Endothelial cell of umbilical vein (primary cell): ENCODE results near the gene DYNLT5. TPM values are rescaled to one million over a fixed set of nuclear protein-coding genes. Genes with fewer than 3 reads are reported as not detected.

ENCODE experiments used
- BruUV-seq: library from RNA; stranded (reverse); fragments of 400-500 nt; replicated peaks from 2 replicates; lab custom pipeline; 2021; lab: Mats Ljungman, UMichigan
- CTCF ChIA-PET: fragments of 300-600, 350-600 bp; sonication (Branson Sonifier 250); formaldehyde crosslinking; loops from one replicate; lab custom pipeline; 2021; ENCODE audit warnings: antibody characterized with exemption, inconsistent platforms; lab: Charles Lee
- POLR2A ChIA-PET: fragments of 300-600, 350-600 bp; sonication (Branson Sonifier 250); formaldehyde crosslinking; loops from one replicate; lab custom pipeline; 2021; ENCODE audit warnings: antibody characterized with exemption, inconsistent platforms; lab: Charles Lee
- DNase-seq: peaks from one replicate; pipeline ENCODE4 v3.0.0-alpha.2; 2011; ENCODE audit warnings: low read depth, low spot score
- FAIRE-seq: peaks from 2 replicates; lab custom pipeline; 2011; peaks lifted over from hg19 to GRCh38; lab: Jason Lieb, UNC
- H2AFZ ChIP-seq: 2 replicates; pipeline ENCODE4 v1.6.0; 2012; ENCODE audit warnings: low read depth, low read length, control low read depth, inconsistent platforms
- H3K27ac ChIP-seq: 2 replicates; pipeline ENCODE4 v1.5.1; 2011; ENCODE audit warnings: low read depth, mild to moderate bottlenecking, control low read depth, low read length, moderate library complexity; ENCODE audit not compliant: insufficient read depth
- H3K27me3 ChIP-seq, 2 experiments: 2 replicates each; pipeline versions ENCODE4 v1.6.0 to v1.6.1; 2011; ENCODE audit warnings: low read length in 2 of 2, mixed read lengths in 1 of 2; ENCODE audit not compliant: control insufficient read depth in 2 of 2, insufficient read depth in 2 of 2
- H3K36me3 ChIP-seq, 2 experiments: 2 replicates in 1 of 2; 3 replicates in 1 of 2; pipeline ENCODE4 v1.5.1; 2011; ENCODE audit warnings: low read length in 2 of 2, mild to moderate bottlenecking in 1 of 2, moderate library complexity in 1 of 2; ENCODE audit not compliant: control insufficient read depth in 2 of 2, insufficient read depth in 2 of 2; ENCODE audit errors: extremely low read depth in 1 of 2
- H3K4me1 ChIP-seq: 3 replicates; pipeline ENCODE4 v1.5.1; 2011; ENCODE audit warnings: mild to moderate bottlenecking, low read length; ENCODE audit not compliant: control insufficient read depth, insufficient read depth; ENCODE audit errors: extremely low read depth
- H3K4me2 ChIP-seq: 2 replicates; pipeline ENCODE4 v1.6.1; 2011; ENCODE audit warnings: low read length, control low read depth, mixed read lengths; ENCODE audit not compliant: insufficient read depth
- H3K4me3 ChIP-seq, 3 experiments: fragments of 200-600 bp in 1 of 3; sonication (generic), shearing (Covaris generic) in 1 of 3; replicated peaks in 1 of 3; 2 replicates each; pipeline ENCODE4 v1.5.1; 2011 to 2016; ENCODE audit warnings: control low read depth in 3 of 3, low read length in 3 of 3, mild to moderate bottlenecking in 2 of 3, inconsistent platforms in 1 of 3, low read depth in 1 of 3, moderate library complexity in 1 of 3; ENCODE audit not compliant: insufficient read depth in 1 of 3
- H3K79me2 ChIP-seq: 2 replicates; pipeline ENCODE4 v1.6.0; 2012; ENCODE audit warnings: low read length, inconsistent platforms; ENCODE audit not compliant: control insufficient read depth, insufficient read depth
- H3K9ac ChIP-seq: replicated peaks from 2 replicates; pipeline ENCODE3; 2011; ENCODE audit warnings: low read length, control low read depth; ENCODE audit not compliant: insufficient read depth; ENCODE audit errors: extremely low read depth
- H3K9me1 ChIP-seq: replicated peaks from 3 replicates; pipeline ENCODE4 v1.6.0; 2011; ENCODE audit warnings: mild to moderate bottlenecking, low read length; ENCODE audit not compliant: control insufficient read depth, insufficient read depth; ENCODE audit errors: extremely low read depth
- H3K9me3 ChIP-seq: replicated peaks from 2 replicates; pipeline ENCODE4 v1.5.1; 2012; ENCODE audit warnings: low read length, inconsistent platforms; ENCODE audit not compliant: control insufficient read depth, insufficient read depth
- H4K20me1 ChIP-seq: replicated peaks from 2 replicates; pipeline ENCODE3; 2011; ENCODE audit warnings: mild to moderate bottlenecking, low read length; ENCODE audit not compliant: control insufficient read depth, insufficient read depth; ENCODE audit errors: extremely low read depth
- CTCF ChIP-seq, 2 donors: IDR thresholded peaks; 1 replicate in 1 of 2; 2 replicates in 1 of 2; pipeline ENCODE4 v1.5.1; 2011; ENCODE audit warnings: low read length in 2 of 2, mild to moderate bottlenecking in 2 of 2, moderate library complexity in 2 of 2, control low read depth in 1 of 2, inconsistent platforms in 1 of 2, low read depth in 1 of 2; ENCODE audit not compliant: insufficient read depth in 1 of 2; ENCODE audit errors: extremely low read depth in 1 of 2
- EZH2 ChIP-seq: IDR thresholded peaks from 2 replicates; pipeline ENCODE4 v1.6.1; 2012; ENCODE audit warnings: borderline replicate concordance, low read depth, mild to moderate bottlenecking, moderate library complexity, low read length, inconsistent platforms; ENCODE audit not compliant: severe bottlenecking
- FOS ChIP-seq: IDR thresholded peaks from 2 replicates; pipeline ENCODE4 v1.6.1; 2011; ENCODE audit warnings: mild to moderate bottlenecking, low read length, moderate library complexity, borderline replicate concordance; ENCODE audit not compliant: insufficient read depth
- GATA2 ChIP-seq: IDR thresholded peaks from 2 replicates; pipeline ENCODE4 v1.7.0; 2011; ENCODE audit warnings: low read depth, mild to moderate bottlenecking, moderate library complexity, mixed read lengths, low read length; ENCODE audit not compliant: insufficient read length, insufficient read depth
- JUN ChIP-seq: IDR thresholded peaks from 2 replicates; pipeline ENCODE4 v1.6.1; 2011; ENCODE audit warnings: borderline replicate concordance, low read depth; ENCODE audit not compliant: insufficient read length, insufficient read depth
- MYC ChIP-seq: IDR thresholded peaks from one replicate; pipeline ENCODE4 v1.6.1; 2011; ENCODE audit warnings: mild to moderate bottlenecking, low read depth, low read length
- POLR2A ChIP-seq: IDR thresholded peaks from 2 replicates; pipeline ENCODE4 v1.6.1; 2012; ENCODE audit warnings: low read depth, mild to moderate bottlenecking, control low read depth, low read length
- POLR2AphosphoS5 ChIP-seq: IDR thresholded peaks from 2 replicates; pipeline ENCODE4 v1.6.1; 2012; ENCODE audit warnings: low read depth, mild to moderate bottlenecking, control low read depth, low read length, moderate library complexity; ENCODE audit not compliant: insufficient read depth
- dilution Hi-C: fragments of 300-500 bp; cut with MboI; formaldehyde crosslinking; loops from one replicate; pipeline ENCODE4 v1.15.0; 2019; ENCODE audit warnings: low sequenced_read_pairs; ENCODE audit not compliant: extremely low pct_ligation_motif_present
- intact Hi-C: fragments of 100-400 bp; cut with micrococcal nuclease; formaldehyde crosslinking; loops from one replicate; pipeline ENCODE4 v1.10.0; 2022
- polyA plus RNA-seq, 4 experiments: library from polyadenylated mRNA; depleted of rRNA in 3 of 4; stranded (reverse) in 3 of 4; unstranded in 1 of 4; fragments of >200 nt; gene quantifications; 2 replicates each; pipeline versions ENCODE4 v1.2.1 to v1.2.3, GENCODE V29; 2011 to 2012; ENCODE audit warnings: missing spikeins in 1 of 4
- total RNA-seq: library from RNA; stranded (reverse); gene quantifications from 2 replicates; pipeline ENCODE4 v1.2.3, GENCODE V29; 2021
- TF ChIP-seq, protein P1 (sequence below): IDR thresholded peaks from 2 replicates; pipeline ENCODE4 v1.6.1; 2011; ENCODE audit not compliant: insufficient read depth, insufficient read length

Gene DYNLT5
- total and polyA plus RNA-seq, 2 donors (not counting 3 experiments of a cell fraction or from before 2014, with no cell fraction given): 4.0 to 4.5 TPM

GRCh38 chr1:66770240-66770639 is 18.0 kb downstream of the DYNLT5 start:
- no TSS peak for BruUV-seq
- dilution Hi-C loops (no loop called here), intact Hi-C loops (no loop called here)
- Histone ChIP-seq H4K20me1 (no peaks in the 10 kb centered on the region), H3K4me2 (no peak overlapping the region), H3K4me1 (no peaks in the 10 kb centered on the region), H3K79me2 (no peaks in the 10 kb centered on the region), H3K4me3 (no peak overlapping the region), H3K27ac (no peak overlapping the region), H2AFZ (no peak overlapping the region), H3K36me3 (no peaks in the 10 kb centered on the region), H3K9ac (no peak overlapping the region), H3K9me1 (no peaks in the 10 kb centered on the region), H3K27me3 (no peaks in the 10 kb centered on the region), H3K9me3 (no peaks in the 10 kb centered on the region)
- ChIA-PET CTCF (interaction anchor here (1.2 to 1.3 kb wide), 2 partner anchors 379 to 441 kb away, joined by 4 to 5 read pairs; no protein-coding TSS in a partner anchor), POLR2A (no interaction called here)
- FAIRE-seq (no peak), DNase-seq (no peak)
- TF ChIP-seq JUN (no peak), GATA2 (no peak), MYC (no peak), CTCF (IDR thresholded peaks at IDR 0.05; ENCODE audit: extremely low read depth in 1 of 2, insufficient read depth in 1 of 2, low read depth in 1 of 2, low read length in 2 of 2) (no peak), EZH2 (no peak), FOS (no peak), POLR2AphosphoS5 (no peak), POLR2A (no peak)
- TF ChIP-seq, protein P1, sequence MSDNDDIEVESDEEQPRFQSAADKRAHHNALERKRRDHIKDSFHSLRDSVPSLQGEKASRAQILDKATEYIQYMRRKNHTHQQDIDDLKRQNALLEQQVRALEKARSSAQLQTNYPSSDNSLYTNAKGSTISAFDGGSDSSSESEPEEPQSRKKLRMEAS: no peak
